Measurements from ENCODE around the gene SNRK. TPM values are rescaled to one million over a fixed set of nuclear protein-coding genes. Genes with fewer than 3 reads are reported as not detected.

Gene SNRK
- total RNA-seq, 1 experiment from 2014 or later, result 12.0 TPM

DNA sequence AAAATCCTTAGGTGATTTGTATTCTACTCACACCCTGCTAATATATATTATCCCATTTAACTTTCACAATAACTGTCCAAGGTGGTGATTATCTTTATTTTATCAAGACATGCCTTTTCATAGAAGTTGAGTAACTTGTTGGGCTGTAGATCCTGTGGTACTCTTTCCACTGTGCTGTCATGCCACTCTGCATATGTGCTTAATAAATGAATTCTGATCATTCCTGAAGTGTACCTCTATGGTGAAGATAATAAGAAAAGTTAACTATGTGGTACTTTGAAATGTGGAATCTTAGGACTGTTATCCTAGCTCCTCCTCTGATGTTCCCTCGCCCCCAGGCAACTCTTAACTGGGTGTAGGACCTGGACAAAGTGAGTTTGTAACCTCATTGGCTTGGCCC is 5.2 kb downstream of the SNRK start:
- no peak overlapping the region for H2BK120ac ChIP-seq (ENCODE audit: low read depth, low read length, poor library complexity, severe bottlenecking)
- H3K18ac ChIP-seq (ENCODE audit: insufficient read length, low read depth, low read length), result no peak overlapping the region
- no peak overlapping the region for H3K56ac ChIP-seq (ENCODE audit: insufficient read length, low read depth, low read length)
- no peaks in the 10 kb centered on the region for H3K27me3 ChIP-seq (ENCODE audit: insufficient read depth, low read length)
- H3K79me1 ChIP-seq (ENCODE audit: insufficient read depth, low read depth, low read length, poor library complexity, severe bottlenecking), result peaks cover 4% of the 10 kb centered on the region
- H3K23ac ChIP-seq (ENCODE audit: insufficient read length, low read depth, low read length), result no peak overlapping the region
- TF ChIP-seq, protein P1, sequence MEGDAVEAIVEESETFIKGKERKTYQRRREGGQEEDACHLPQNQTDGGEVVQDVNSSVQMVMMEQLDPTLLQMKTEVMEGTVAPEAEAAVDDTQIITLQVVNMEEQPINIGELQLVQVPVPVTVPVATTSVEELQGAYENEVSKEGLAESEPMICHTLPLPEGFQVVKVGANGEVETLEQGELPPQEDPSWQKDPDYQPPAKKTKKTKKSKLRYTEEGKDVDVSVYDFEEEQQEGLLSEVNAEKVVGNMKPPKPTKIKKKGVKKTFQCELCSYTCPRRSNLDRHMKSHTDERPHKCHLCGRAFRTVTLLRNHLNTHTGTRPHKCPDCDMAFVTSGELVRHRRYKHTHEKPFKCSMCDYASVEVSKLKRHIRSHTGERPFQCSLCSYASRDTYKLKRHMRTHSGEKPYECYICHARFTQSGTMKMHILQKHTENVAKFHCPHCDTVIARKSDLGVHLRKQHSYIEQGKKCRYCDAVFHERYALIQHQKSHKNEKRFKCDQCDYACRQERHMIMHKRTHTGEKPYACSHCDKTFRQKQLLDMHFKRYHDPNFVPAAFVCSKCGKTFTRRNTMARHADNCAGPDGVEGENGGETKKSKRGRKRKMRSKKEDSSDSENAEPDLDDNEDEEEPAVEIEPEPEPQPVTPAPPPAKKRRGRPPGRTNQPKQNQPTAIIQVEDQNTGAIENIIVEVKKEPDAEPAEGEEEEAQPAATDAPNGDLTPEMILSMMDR (conservative IDR thresholded peaks at IDR 0.05), result no peak
- H4K8ac ChIP-seq (replicated peaks; ENCODE audit: insufficient read length, low read depth, low read length), result no peak overlapping the region
- H4K5ac ChIP-seq (ENCODE audit: insufficient read length, low read depth, low read length), result no peak overlapping the region
- Mint-ChIP-seq H3K4me1 (peaks cover 22 to 28% of the 10 kb centered on the region in 2 experiments), H3K4me3 (no peak overlapping the region), H3K27me3 (ENCODE audit: low read depth) (no peaks in the 10 kb centered on the region; the same call in 1 of the 2 replicates), H3K27ac (peak overlapping the region in 1 of 3 experiments; percentile 23; a peak in 1 of 7 replicates), H3K36me3 (ENCODE audit: insufficient read depth in 1 of 3, low read depth in 3 of 3) (peaks cover 0 to 9% (median 0%) of the 10 kb centered on the region in 3 experiments; a peak in 4 of 7 replicates), H3K9me3 (no peaks in the 10 kb centered on the region; a peak in 1 of 5 replicates)
- H4K20me1 ChIP-seq (ENCODE audit: control insufficient read depth, insufficient read depth, insufficient read length), result no peaks in the 10 kb centered on the region
- H2BK12ac ChIP-seq (ENCODE audit: insufficient read length, low read depth, low read length), result no peak overlapping the region
- no peaks in the 10 kb centered on the region for H3K9me3 ChIP-seq (ENCODE audit: control insufficient read depth, low read depth, low read length)
- no peak overlapping the region for H3K4ac ChIP-seq (ENCODE audit: low read depth, low read length)
- H3K79me2 ChIP-seq (ENCODE audit: insufficient read depth, low read length), result peaks cover 7% of the 10 kb centered on the region; the same call in 1 of the 2 replicates
- no peak overlapping the region for H2BK20ac ChIP-seq (ENCODE audit: low read depth, low read length, poor library complexity, severe bottlenecking)
- no peak for DNase-seq
- H3K9ac ChIP-seq (ENCODE audit: extremely low read depth, insufficient read length, low read length), result no peak overlapping the region
- no peak overlapping the region for H2AFZ ChIP-seq (ENCODE audit: low read length)
- H3K23me2 ChIP-seq (ENCODE audit: insufficient read length, low read depth, low read length, poor library complexity, severe bottlenecking), result peaks cover 4% of the 10 kb centered on the region
- no peak overlapping the region for H2BK15ac ChIP-seq (ENCODE audit: low read depth, low read length)
- no peak overlapping the region for H3K14ac ChIP-seq (ENCODE audit: insufficient read depth, low read length)
- no peak overlapping the region for H3K4me2 ChIP-seq (ENCODE audit: insufficient read depth, insufficient read length, low read length)
- no CpG with 5 or more reads among the region's 1 CpG for WGBS (ENCODE audit: extremely low coverage, insufficient read length, low lambda C conversion rate)
- no peak overlapping the region for H3K27ac ChIP-seq (ENCODE audit: insufficient read length, low read depth, low read length)
- H4K91ac ChIP-seq (ENCODE audit: insufficient read length, low read depth, low read length), result no peak overlapping the region
- no peak overlapping the region for H2AK5ac ChIP-seq (ENCODE audit: insufficient read length, low read length)
- H3T11ph ChIP-seq (ENCODE audit: low read length), result no peak overlapping the region
- H3K4me1 ChIP-seq (ENCODE audit: insufficient read depth, low read length), result 0 out of 2 replicates have a peak, but pooled peaks cover 2% of the 10 kb centered on the region
- no peak overlapping the region for H2BK5ac ChIP-seq (ENCODE audit: insufficient read length, low read length)
